Thoracic aorta (tissue), 2 donors: ENCODE measurements around the gene CNNM2. TPM values are rescaled to one million over a fixed set of nuclear protein-coding genes. Genes with fewer than 3 reads are reported as not detected.

ENCODE experiments used
- ATAC-seq: fragments of 150-250 bp; one replicate; pipeline ENCODE4 v1.8.0; 2017; ENCODE audit warnings: low read depth; ENCODE audit not compliant: insufficient number of reproducible peaks, low FRiP score
- DNase-seq: peaks from one replicate; pipeline ENCODE4 v3.0.0-alpha.2; 2020; ENCODE audit warnings: low spot score
- H3K27ac ChIP-seq, 2 donors: fragments of 200-600 bp; sonication (generic); 1 replicate in 1 of 2; 2 replicates in 1 of 2; pipeline ENCODE4 v1.5.1; 2016; ENCODE audit warnings: mild to moderate bottlenecking in 2 of 2, moderate library complexity in 2 of 2
- H3K27me3 ChIP-seq: fragments of 200-600 bp; sonication (generic); replicated peaks from 2 replicates; pipeline ENCODE4 v1.6.0; 2016; ENCODE audit warnings: mild to moderate bottlenecking; ENCODE audit not compliant: insufficient read depth
- H3K36me3 ChIP-seq: fragments of 200-600 bp; sonication (generic); one replicate; pipeline ENCODE4 v1.5.1; 2016
- H3K4me1 ChIP-seq, 2 donors: fragments of 200-600 bp; sonication (generic); 1 replicate in 1 of 2; 2 replicates in 1 of 2; pipeline versions ENCODE4 v1.5.1 to v1.6.0; 2016; ENCODE audit warnings: low read depth in 2 of 2, mild to moderate bottlenecking in 1 of 2; ENCODE audit not compliant: control insufficient read depth in 1 of 2
- H3K4me3 ChIP-seq: fragments of 200-600 bp; sonication (generic); 2 replicates; pipeline ENCODE4 v1.5.1; 2016; ENCODE audit warnings: mild to moderate bottlenecking
- H3K9me3 ChIP-seq: fragments of 200-600 bp; sonication (generic); 2 replicates; pipeline ENCODE4 v1.5.1; 2016
- CTCF ChIP-seq: fragments of 200-600 bp; sonication (generic); IDR thresholded peaks from one replicate; pipeline ENCODE4 v1.5.1; 2019; ENCODE audit warnings: antibody characterized with exemption
- total RNA-seq, 2 donors: library from RNA; depleted of rRNA; stranded (reverse); fragments of >200 nt; gene quantifications; one replicate each; pipeline versions ENCODE4 v1.1.0 to v1.2.3, GENCODE V29; 2016

The CNNM2 gene
- total RNA-seq, 2 donors from 2014 or later, result 12.2 to 24.5 TPM

GRCh38 chr10:102948176-102948575 lies 30.1 kb downstream of the CNNM2 start:
- Histone ChIP-seq H3K9me3 (no peaks in the 10 kb centered on the region), H3K27ac (no peak overlapping the region), H3K27me3 (no peaks in the 10 kb centered on the region), H3K4me1 (peaks cover 0 to 28% of the 10 kb centered on the region in 2 donors), H3K36me3 (no peaks in the 10 kb centered on the region), H3K4me3 (no peak overlapping the region)
- TF ChIP-seq CTCF, result no peak
- DNase-seq, result no peak
- ATAC-seq, result no peak

- Histone ChIP-seq H3K9me3 (no peaks in the 10 kb centered on the region), H3K27me3 (no peaks in the 10 kb centered on the region), H3K27ac (no peak overlapping the region), H3K36me3 (no peaks in the 10 kb centered on the region), H3K4me3 (no peak overlapping the region), H3K4me1 (peaks cover 0 to 28% of the 10 kb centered on the region in 2 donors)
- no peak for DNase-seq
- TF ChIP-seq CTCF, result no peak
- no peak for ATAC-seq
These were observed 30.7 kb downstream of the CNNM2 start for GRCh38 chr10:102948786-102949185.

GRCh38 chr10:102949916-102950315 lies 31.8 kb downstream of the CNNM2 start:
- no peak overlapping the region for H3K27ac ChIP-seq
- no peaks in the 10 kb centered on the region for H3K36me3 ChIP-seq
- no peak for TF ChIP-seq CTCF
- H3K27me3 ChIP-seq, result no peaks in the 10 kb centered on the region
- no peak overlapping the region for H3K4me3 ChIP-seq
- no peaks in the 10 kb centered on the region for H3K9me3 ChIP-seq
- DNase-seq (no peak), ATAC-seq (no peak)
- peaks cover 0 to 25% of the 10 kb centered on the region in 2 donors for H3K4me1 ChIP-seq

- Histone ChIP-seq H3K4me3 (no peak overlapping the region), H3K27ac (no peak overlapping the region), H3K9me3 (no peaks in the 10 kb centered on the region), H3K27me3 (no peaks in the 10 kb centered on the region), H3K4me1 (peaks cover 0 to 12% of the 10 kb centered on the region in 2 donors), H3K36me3 (no peaks in the 10 kb centered on the region)
- DNase-seq, result no peak
- no peak for TF ChIP-seq CTCF
- no peak for ATAC-seq
These were observed 33.2 kb downstream of the CNNM2 start for GRCh38 chr10:102951316-102951715.

- no peak for TF ChIP-seq CTCF
- no peak overlapping the region for H3K4me3 ChIP-seq
- no peaks in the 10 kb centered on the region for H3K27me3 ChIP-seq
- H3K36me3 ChIP-seq, result no peaks in the 10 kb centered on the region
- DNase-seq (no peak), ATAC-seq (no peak)
- H3K9me3 ChIP-seq, result no peaks in the 10 kb centered on the region
- H3K27ac ChIP-seq, result no peak overlapping the region
- peaks cover 0 to 5% of the 10 kb centered on the region in 2 donors for H3K4me1 ChIP-seq
These were observed 41.3 kb downstream of the CNNM2 start for GRCh38 chr10:102959360-102959759.
